T follicular helper cell (primary cell): Measurements from ENCODE around the gene MVD.

ENCODE experiments used
- DNase-seq: peaks from one replicate; pipeline ENCODE4 v3.0.0-alpha.2; 2020; ENCODE audit warnings: low read depth
- total RNA-seq, 2 experiments: gene quantifications; one replicate each; lab custom pipeline; 2026; lab: John Stamatoyannopoulos, UW

MVD gene, protein sequence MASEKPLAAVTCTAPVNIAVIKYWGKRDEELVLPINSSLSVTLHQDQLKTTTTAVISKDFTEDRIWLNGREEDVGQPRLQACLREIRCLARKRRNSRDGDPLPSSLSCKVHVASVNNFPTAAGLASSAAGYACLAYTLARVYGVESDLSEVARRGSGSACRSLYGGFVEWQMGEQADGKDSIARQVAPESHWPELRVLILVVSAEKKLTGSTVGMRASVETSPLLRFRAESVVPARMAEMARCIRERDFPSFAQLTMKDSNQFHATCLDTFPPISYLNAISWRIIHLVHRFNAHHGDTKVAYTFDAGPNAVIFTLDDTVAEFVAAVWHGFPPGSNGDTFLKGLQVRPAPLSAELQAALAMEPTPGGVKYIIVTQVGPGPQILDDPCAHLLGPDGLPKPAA
- total RNA-seq, result 31.8 to 52.1 reads per million in 2 experiments

DNA sequence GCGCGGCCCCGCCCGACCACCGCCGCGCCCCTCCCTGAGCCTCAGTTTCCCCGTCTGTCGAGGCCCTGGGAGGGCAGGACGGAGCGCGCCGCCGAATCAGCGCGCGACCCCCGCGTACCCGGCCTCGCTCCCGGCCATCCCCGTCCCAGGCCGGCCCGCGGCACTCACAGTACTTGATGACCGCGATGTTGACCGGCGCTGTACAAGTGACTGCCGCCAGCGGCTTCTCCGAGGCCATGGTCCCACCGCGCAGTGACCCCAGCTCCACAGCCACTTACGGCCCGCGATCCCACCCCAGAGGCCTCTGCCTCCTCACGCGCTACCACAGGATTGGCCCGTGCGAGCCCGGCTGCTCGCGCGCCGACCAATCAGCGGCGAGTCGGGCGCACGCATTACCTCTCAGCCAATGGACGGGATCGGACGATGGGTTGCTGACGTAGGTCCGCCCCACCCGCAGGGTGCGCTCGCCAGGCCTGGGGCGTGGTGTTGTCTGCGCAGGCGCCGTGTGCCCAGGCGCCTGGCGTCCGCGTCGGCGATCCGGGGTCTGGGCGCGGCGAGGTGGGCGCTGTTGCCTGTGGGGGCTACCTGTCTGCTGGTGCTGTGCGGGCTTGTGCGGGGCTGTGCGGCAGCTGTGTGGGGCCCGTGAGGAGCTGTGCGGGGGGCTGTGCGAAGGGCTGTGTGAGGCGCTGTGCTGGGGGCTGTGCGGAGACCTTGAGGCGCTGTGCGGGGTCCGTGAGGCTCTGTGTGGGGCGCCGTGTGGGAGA, at the start of gene MVD:
MVD (minus strand) TSS at position 249 of the 764 bp plus-strand sequence; CDS start at position 238, 11 bp downstream.
- peak; percentile 95 for DNase-seq

DNA sequence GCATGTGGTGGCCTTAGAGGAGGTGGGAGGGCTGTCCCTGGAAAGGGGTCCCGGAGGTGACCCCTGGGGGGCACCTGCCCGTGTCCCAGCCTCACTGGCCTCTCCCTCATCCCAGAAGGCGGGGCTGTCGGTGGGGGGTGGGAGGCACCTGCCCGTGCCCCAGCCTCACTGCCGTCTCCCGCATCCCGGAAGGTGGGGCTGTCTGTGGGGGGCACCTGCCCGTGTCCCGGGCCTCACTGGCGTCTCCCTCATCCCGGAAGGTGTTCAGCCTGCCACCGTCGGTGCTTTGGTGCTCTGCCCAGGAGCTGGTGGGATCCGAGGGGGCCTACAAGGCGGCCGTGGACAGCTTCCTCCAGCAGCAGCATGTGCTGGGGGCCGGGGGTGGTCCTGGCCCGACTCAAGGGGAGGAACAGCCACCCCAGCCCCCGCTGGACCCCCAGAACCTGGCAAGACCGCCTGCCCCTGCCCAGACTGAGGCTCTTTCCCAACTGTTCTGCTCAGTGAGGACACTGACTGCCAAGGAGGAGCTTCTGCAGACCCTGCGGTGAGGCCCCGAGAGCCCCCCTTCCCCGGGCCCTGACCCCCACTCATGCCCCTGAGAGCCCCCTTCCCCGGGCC, 49.6 kb upstream of the MVD start:
- no peak for DNase-seq

DNA sequence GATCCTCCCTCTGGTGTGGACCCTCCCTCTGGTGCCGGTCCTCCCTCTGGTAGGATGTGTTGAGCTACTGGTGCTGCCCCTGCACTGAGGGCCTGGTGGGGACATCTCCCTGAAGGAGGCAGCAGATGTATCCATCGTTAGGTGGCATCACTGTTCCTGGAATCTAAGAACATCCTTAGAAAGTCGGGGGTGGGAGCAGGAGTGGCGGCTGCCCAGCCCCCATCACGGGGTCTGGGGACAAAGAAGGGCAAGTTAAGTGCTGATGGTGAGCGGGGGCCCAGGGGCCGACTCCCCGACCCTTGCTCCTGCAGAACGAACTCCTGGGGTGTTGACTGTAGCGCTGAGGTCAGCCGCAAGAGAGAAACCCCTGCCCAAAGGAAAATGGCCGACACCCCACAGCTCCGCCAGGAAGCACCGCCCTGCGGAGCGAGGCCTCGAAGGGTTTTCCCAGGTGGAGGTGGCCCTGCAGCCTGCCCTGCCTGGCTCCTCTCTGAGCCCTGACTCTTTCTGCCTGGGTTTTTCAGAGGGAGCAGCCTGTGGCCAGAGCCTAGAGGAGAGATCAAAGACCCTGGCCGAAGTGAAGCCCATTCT, 49.0 kb upstream of the MVD start:
- DNase-seq, result no peak

DNA sequence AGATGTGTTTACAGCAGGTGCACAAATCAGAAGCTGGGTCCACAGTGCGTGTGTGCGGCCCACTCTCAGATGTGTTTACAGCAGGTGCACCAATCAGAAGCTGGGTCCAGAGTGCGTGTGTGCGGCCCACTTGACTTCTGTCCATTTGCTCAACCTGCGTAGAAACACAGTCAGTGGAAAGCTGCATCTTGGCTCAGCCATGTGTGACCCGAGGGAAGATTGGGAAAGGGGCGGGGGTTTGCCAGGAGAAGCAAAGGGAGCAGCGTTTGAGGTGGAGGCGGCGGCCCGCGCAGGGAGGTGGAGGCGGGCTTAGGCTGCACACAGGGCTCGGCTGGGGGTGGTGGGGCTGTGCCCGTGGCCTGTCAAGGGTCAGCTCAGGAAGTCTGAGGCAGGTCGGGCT, 47.7 kb upstream of the MVD start:
- no peak for DNase-seq

DNA sequence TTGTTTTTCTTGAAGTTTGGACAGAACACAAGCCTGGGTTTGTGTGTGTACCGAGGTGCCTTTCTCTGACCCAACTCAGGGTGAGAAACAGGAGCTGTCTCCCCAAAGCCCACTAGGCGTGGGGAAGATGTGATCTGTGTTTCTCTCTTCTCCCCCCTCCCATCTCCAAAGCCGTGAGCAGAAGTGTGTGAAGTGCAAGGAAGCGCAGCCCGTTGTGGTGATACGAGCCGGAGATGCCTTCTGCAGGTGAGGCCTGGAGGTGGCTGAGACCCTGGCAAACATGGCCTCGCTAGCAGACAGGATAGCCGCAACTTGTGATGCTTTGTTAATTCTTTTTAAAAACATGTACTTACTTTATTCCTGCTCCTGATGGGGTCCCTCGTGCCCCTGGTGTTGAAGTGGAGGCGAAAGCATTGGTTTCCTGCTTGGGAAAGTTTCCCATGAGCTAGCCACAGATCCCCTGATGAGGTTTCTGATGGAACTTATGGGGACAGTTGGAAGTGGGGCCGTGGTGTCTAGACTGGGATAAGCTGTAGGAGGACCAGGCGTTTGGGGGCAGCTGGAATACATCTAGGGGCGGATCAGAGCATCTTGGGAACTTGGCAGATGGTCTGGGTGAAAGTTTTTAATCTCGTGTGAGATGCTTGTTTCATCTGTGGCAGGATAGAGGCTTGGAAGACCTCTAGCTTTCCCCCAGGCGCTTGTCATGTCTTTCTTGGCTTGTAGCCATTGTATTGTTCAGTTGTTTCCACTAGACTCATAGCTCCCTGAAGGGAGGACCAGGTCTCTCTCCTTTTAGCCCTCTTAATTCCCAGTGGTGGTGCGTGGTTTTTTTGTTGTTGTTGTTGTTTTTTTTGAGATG, 44.3 kb upstream of the MVD start:
- DNase-seq, result no peak

DNA sequence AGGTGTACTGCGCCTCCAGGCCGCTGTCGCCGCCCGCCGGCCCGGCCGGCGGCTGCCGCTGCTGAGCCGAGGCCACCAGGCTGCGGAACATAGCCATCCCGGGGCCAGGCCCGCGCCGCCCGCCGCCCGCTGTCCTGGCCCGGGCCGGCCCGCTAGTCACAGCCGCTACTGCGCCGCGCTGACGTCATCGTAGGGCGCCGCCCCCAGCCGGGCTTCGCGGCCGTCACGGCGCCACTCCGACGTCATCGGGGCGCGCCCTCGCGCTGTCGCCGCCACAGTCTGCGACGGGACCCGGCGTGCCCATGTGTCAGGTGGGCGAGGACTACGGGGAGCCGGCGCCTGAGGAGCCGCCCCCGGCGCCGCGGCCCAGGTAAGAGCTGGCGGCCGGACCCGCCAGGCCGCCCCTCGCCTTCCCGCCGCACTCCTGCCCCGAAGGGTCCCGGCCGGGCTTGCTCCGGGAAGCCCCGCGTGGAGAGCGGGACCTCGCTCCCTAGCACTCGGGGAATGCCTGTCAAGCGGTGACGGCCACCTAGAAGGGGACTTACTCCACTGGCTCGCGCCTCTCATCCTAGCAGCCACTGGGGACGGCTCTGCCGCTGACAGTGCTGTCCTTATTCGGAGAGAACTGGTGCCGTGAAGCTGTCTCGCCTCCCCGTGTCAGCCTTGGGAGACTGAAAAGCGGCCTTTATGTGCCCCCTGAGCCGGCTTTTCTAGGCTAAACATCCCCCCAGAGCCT, 43.5 kb upstream of the MVD start, which contains the start of the genes CTU2 and RNF166:
CTU2 (plus strand) TSS at position 275 of the 736 bp plus-strand sequence; CDS start at position 303, 28 bp downstream.
RNF166 (minus strand) TSS at position 180 of the 736 bp plus-strand sequence; CDS start at position 97, 83 bp downstream.
- peak; percentile 91 for DNase-seq

DNA sequence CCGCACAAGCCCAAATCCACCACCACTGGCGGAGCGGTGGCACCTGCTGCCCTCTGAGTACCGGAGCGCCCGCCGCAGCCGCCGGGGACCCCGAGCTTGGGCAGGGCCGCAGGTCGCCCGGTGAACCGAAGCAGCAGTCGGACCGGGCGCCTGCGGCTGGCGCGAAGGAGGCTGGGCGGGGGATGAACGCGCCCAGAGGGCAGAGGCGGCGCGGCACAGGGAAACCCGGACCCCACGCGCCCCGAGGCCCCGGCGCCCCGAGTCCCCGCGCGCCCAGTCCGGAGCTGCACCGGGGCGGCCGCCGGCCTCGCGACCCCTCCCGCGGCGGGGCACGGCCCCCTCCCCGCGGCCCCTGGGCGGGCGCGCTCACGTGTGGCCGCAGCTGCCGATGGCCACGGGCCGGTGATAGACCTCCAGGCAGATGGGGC, 42.9 kb upstream of the MVD start:
- no peak for DNase-seq

DNA sequence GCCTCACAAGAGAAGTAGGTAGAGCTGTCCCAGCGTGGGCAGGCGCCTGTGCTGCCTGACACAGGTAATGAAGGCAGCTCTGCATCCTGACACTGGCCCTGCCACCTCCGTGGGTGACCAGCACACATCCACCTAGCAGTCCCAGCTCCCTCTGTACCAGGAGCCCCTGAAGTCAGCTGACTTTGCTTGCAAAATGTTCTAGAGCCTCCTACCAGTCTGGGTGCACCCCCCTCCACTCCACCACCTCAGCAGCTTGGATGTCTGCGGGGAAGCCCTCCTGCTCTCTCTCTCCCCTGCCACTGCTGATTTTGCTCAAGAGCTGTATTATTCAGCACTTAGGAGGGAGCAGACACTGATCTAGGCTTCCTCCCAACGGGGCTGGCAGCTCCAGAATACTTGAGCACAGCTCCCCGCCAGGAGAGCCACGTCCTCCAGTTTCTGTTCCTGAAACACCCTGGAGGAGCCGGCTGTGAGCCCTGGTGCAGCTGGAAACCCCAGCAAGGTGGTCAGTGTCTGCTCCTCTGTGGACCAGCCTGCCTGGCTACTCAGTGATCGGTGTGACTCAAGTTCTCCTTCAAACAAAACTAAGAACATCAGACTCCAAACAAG, 42.3 kb upstream of the MVD start:
- DNase-seq, result peak; percentile 42

DNA sequence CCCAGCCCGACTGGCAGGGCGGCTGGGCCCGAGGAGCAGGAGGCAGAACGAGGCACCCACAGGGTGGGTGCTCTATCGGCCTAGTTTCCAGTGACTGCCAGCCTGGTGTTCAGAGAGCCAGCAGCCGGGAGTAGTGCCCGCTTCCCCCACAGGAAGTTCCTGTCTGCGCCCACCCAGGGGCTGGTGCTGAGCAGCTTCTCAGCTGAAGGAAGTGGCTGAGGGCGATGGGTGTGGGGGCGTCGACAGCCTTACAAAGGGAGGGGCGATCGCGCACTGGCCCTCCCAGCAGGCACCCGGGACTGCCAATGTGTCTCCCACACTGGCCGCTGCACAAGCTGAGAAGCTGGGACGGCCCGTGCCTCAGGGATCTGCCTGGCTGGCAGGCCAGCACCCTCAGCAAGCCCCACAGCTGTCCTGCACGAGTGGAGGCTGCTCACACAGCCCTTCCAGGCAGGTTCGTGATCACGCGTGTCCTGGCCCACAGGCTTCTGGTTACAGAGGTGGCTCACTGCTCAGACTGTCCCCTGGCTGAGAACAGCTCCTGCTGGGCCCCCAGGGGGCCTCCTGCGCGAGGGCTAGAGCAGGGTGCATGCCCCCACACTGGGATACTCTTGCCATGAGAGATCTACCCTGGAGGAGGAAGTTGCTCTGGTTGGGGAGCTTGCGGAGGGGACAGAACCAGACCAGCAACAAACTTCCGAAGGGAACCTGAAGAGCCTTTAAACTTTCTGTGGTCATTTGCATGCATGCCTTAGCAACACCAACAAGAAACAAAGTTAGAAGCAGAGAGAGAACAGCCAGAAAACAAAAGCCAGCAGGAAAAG, 40.8 kb upstream of the MVD start:
- peak; percentile 42 for DNase-seq

DNA sequence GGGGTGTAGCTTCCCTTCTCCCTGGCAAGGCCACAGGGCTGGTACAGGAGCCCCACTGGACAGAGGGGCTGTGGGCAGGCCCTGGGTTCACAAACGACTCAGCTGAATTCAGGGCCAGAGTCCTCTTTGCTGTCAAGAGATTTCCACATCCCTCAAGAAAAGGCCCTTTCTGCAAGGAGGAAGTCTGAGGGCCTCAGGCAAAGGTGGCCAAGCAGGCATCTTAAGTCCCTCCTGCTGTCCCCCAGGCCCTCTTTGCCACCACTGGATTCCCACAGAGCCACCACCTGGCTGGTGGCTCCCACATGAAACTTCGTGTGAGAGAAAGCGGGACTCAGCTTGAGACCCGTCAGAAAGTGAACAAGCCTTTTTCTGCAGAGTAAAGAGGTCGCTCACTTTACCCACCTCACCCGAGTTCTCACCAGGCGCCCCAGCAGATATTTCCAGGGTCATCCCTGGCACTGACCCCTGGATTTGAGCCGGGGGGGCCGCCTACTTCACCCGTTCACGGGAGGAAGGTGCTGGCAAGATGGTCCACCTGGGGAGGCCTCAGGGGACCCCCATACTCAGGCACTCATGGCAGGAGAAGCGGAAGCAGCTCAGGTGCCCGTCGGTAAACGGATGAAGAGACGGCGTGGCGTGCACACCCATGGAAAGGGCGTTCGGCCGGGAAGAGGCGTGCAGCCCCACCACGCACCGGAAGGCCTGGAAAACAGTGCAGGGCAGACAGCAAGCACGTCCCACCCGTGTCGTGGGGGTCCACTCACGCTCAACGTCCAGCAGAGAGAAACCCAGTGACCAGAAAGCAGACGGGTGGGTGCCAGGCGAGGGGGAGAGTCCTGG, 39.7 kb upstream of the MVD start:
- DNase-seq, result no peak

DNA sequence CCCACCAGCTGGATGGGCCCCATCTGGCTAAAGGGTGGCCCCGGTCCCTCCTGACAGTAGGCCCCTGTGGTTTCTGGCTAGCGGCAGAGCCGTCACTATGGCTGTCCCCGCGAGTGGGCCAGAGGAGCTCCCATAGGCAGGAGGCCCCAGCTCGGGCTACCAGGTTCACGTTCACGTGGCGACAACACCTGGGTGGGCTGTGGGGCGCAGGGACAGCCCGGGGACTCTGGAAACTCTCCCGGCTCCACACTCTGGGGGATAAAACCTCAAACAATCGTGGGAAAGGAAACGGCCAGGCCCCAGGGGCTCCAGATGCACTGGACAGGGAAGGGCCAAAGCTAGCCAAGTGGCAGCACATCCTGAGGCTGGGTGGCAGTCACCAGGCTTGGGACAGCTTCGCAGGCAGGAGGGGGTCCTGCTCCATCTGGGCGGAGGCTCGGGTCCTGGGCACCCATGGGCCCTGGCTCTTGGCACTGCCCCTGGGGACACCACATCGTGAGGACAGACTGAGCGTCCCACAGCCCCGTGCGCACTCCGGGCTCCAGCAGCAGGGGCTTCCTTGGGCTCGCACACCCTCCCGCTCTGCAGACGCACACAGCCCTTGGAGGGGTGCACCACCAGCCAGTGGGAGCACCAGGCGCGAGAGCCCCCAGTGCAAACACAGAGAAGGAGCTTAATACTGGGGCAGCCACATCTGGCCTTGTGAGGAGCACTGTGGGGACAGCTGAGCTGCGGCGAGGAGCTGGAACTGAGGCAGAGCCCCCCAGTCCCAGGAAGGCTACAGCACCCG, 38.9 kb upstream of the MVD start:
- no peak for DNase-seq

DNA sequence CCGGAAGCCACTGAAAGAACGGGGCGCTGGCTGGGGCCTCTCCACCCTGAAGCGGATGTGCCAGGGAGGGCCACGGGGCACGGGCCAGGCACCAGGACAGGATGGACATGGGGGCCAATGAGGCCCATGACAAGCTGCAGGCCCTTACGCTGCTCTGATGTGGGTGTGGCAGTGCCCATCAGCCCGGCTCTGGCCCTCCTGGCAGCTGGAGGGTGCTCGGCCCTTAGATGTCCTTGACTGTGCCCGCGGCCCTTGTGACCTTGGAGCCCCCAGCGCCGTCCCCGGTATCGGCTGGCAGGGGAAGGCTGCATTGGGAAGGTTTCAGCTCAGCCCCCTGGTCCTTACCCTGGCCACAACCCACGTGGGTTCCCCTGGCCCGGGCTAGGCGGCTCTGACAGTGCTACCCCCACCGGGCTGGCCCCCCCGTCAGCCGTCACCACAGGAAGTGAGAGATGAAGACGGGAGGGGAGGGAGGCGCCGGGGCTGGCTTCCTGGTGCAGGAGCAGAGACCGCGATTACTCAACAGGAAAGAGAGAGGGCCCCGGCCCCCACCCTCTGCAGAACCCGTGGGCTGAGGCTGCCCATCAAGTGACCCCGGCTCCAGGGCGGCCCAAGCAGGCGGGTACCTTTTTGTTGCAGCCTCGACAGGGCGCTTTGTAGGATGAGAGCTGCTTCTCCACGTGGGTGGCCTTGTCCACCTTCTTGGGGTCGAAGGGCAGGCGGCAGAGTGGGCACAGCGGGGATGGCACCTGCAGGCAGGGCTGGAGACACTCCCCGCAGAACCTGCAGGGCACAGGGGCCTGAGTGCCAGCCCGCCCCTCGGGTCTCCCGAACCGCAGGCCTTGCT, 38.0 kb upstream of the MVD start:
- peak; percentile 95 for DNase-seq

DNA sequence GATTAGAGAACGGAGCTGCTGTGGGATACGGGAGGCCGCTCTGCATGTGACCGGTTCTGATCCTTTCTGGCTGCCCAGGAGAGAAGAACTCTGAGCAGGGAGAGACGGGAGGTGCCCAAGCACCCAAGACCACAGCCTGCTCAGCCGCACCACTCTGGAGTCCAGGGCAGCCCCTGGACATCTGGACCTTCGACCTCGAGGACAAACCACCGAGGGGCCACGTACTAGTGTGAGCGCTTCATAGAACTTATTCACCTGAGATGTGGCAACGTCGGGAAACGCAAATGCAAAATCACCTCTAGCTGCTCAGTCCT, 37.4 kb upstream of the MVD start:
- DNase-seq, result no peak

DNA sequence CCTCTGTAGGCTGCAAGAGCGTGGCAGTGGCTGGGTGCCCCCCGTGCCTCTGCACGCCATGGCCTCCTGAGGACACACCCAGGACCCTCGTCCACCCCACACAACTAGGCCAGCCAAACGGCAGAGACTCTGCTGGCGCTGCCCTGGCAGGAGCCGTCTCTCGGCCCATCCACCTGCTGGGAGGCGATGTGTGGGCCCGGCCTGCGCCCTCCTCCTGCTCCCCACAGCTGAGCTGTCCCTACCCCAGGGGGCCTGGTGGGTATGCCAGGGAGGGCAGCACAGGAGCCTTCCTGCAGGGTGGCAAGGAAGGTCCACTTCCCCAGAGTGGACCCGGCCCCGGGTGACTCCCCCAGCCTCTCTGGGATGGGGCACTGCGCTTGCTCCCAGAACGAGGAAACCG, 36.3 kb upstream of the MVD start:
- DNase-seq, result no peak

DNA sequence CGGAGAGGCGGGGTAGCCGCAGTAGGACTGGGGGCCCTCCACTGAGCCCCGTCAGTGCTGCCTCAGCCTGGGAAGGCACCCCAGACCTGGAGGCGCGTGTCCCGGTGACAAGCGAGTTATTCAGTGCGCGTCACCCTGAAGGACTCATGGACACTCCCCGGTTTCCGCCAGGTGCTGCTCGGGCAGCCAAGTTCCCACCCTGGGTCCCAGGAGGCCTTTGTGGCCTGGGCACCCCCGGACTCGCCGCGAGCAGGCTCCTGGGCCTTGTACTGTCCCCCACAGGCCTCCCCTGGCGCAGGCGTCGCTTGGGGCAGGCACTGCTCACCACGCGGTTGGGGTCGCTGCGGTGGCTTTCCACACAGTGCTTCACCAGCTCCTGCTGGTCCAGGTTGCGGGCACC, 35.8 kb upstream of the MVD start:
- DNase-seq, result no peak

DNA sequence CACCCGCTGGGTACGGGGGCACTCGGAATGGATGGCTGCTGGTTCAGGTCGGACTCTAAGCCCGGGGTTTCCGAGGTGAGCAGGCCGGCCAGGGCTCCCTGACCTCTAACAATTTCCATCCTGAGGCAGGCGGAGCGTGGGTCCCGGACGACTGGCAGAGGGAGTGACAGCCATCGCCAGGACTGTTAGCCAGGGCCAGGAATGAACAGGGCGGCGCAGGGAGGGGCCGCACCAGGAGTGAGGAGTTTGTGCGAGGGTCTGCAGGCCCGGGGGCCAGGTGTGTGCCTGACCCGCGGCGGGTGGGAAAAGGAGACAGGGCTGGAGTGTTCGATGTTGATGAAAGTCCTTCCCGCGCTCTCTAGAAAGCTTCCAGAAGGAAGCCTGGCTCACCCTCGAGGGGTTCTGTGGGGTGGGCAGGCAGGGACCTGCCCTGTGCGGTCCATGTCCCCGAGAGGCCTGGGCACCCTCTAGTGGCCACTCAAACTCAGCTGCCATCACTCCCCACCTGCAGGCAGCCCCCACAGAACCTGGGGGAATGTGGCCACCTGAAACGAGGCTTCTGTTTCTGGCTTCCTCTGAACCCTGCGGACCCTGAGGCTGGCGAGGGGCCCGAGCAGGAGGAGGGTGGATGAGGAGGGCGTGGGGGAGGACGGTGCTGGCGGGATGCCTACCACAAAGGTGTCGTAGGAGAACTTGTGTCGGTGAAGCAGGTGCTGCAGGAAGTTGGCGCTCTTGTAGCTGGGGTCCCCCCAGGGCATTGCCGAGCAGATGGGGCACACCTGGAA, 35.1 kb upstream of the MVD start:
- DNase-seq, result no peak
